DMS153 (cell line): ENCODE data around the gene SLC11A1.

Experiments used
- DNase-seq: peaks from one replicate; lab custom pipeline; 2025; lab: John Stamatoyannopoulos, UW

SLC11A1 gene

DNA sequence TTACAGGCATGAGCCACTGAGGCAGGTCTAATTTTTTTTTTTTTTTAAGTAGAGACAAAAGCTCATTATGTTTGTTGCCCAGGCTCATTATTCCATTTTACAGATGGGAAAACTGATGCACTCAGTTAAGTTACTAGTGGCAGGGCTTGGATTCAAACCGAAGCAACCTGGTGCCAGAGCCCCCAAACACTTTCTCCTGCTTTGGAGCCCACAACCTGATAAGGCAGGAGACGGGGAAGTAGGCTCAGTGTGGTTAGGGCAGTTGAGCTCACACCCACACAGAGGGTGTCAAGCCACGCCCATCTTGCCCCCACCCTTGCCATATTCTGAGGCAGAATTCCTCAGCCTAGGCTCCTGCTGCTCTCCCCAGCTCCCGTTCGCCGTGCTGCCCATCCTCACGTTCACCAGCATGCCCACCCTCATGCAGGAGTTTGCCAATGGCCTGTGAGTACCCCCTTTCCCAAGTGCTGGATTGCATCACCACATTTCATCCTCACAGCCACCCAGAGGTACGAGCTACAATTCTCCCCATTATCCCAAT, 11.7 kb downstream of the SLC11A1 start:
- no peak for DNase-seq

DNA sequence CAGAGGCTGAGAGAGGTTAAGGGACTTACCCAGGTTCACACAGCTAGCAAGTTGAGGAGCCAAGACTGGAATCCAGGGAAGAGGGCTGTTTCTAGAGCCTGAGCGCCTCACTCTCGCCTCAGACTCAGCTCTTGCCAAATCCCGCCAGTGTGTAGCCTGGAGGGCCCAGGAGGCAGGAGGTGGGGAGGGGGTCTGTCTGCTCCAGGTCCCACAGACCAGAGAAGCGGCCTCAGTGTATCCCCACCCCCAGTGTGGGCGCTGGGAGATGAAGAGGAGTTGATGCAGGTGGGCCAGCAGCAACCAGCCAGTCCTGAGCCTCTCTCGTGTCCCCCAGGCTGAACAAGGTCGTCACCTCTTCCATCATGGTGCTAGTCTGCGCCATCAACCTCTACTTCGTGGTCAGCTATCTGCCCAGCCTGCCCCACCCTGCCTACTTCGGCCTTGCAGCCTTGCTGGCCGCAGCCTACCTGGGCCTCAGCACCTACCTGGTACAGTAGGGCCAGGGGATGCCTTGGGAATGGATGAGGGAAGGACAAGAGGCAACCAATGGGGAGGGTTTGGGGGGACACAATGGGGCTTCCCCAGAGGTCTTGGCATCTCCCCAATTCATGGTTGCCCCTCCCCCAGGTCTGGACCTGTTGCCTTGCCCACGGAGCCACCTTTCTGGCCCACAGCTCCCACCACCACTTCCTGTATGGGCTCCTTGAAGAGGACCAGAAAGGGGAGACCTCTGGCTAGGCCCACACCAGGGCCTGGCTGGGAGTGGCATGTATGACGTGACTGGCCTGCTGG, 12.4 kb downstream of the SLC11A1 start:
- DNase-seq, result no peak

DNA sequence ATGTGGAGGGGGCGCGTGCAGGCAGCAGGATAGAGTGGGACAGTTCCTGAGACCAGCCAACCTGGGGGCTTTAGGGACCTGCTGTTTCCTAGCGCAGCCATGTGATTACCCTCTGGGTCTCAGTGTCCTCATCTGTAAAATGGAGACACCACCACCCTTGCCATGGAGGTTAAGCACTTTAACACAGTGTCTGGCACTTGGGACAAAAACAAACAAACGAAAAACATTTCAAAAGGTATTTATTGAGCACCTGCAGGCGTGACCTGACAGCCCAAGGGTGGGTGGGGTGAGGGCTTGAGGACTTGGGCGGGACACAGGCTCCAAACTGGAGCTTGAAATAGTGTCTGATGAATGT, 13.0 kb downstream of the SLC11A1 start:
- DNase-seq, result no peak

DNA sequence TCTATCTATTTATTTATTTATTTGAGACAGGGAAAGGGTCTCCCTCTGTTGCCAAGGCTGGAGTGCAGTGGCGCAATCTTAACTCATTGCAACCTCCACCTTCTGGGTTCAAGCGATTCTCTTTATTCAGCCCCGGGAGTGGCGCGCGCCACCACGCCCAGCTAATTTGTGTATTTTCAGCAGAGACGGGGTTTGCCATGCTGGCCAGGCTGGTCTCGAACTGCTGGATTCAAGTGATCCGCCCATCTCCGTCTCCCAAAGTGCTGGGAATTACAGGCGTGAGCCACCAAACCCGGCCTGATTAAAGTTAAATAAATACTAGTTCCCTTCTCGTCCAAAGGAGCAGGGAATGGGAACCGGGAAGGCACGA, 13.4 kb downstream of the SLC11A1 start:
- no peak for DNase-seq

DNA sequence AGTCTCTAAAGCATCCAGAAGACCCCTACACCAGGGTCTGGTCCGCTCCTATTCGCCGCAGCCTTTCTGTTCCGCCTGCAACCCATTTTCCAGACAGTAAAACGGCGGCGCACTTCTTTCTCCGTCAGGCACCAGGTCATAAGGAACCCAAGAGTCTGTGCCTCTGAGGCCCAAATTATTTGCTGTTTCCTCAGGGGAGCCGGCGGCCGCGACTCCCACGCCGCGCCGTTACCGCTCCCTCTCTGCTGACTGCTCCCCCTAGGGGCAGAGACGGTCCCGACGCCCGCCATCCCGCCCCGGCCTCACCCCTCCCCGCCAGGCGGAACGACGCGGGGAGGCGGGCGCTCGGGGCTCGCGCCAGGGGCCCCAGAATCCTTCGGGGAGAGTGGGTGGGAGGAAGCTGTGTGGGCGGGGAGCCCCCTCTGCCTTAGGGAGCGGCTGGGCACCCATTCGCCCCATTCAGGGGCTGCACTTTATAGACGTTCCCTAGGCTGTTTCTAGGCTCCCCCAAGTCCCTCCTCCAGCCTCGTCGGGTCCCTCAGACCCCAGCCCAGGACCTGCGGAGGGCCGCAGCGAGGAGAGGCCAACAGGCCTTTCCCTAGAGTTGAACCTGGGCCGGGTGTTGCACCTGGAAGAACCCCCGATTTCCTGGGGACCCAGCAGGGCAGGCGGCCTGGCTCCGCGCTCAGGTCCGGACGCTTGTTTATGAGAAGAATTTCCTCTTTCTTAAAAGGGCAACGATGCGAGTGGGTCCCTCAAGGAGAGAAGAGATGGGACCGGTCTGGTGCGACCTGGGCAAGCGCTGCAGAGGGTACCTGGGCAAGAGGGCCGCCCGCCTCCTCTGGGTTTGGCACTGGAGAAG, 14.0 kb downstream of the SLC11A1 start:
- DNase-seq, result peak; percentile 91

DNA sequence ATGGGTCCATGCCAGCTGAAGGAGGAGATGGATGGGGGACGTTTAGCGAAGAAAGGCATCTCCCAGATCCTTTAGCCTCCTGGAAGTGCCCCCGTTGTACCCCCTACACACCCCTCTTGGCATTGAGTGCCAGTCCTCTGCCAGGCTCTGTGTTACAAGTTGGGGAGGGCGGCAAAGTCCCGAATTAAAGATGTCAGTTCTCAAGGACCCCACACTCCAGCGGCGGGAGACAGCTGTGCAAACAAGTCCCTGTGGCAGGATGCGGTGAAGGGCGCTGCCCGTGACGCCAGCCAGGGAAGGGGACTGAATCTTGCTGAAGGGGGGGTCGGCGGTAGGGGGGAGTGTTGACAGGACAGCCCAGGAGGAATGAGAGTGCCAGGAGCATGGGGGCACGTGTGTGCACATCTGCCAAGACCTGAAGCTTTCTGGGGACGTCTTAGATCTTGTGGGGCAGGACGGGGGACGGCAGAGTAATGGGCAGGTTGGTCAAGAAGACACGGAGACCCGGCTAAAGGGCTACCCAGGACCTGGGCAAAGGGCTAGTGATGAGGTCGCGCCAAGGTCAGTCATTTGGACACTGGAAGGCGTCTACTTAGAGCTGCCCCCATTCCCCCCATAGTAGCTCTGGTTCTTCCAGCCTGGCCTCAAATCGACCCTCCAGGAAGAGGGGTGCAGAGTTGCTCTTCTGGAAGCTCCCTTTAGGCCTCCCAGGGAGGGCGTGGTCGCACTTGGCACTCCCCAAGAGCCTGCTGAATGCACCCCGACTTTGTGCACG, 14.8 kb downstream of the SLC11A1 start:
- peak; percentile 85 for DNase-seq

DNA sequence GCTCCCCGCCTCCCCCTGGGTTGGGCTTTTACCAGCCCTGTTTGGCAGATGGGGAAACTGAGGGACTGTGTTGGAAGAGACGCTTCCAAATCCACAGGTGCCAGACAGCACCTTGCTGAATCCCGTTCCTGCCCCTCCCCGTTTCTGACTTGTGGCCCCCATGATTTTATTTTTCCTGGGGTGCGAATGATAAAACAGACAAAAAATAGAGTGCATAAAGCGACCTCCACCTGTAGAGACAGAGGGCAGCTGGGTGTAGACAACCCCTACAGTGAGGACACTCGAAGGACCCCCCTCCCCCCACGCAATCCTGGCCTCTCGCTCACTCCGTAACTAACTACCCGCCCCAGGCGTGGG, 15.4 kb downstream of the SLC11A1 start:
- no peak for DNase-seq

DNA sequence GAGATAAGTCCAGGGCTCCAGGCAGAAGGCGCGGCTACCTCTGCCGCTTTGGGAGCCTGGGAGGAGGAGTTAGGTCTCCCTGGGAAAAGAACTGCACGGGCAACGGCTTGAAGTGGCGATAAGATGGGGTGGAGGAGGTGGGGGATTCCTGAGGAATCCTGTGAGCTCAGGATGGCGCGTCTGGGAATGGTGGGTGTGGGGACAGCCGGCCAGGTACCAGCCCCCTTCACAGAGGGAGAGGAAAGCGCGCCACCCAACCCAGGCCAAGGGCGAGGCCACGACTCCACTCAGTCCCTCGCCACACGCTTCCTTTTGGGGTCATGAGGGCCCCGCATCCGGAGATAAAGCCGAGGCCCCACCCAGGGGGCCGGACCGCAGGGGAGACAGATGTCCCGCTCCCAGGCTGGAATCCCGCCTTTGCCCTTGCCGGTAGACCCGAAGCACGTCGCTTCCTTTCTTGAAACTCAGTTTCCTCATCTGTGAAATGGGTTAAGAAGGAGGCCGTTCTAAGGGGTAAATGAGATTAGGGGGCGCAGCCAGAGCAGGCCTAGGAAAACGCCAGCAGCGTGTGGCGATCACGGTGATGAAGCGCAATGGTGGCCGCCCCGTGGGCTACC, 15.9 kb downstream of the SLC11A1 start:
- peak; percentile 54 for DNase-seq

DNA sequence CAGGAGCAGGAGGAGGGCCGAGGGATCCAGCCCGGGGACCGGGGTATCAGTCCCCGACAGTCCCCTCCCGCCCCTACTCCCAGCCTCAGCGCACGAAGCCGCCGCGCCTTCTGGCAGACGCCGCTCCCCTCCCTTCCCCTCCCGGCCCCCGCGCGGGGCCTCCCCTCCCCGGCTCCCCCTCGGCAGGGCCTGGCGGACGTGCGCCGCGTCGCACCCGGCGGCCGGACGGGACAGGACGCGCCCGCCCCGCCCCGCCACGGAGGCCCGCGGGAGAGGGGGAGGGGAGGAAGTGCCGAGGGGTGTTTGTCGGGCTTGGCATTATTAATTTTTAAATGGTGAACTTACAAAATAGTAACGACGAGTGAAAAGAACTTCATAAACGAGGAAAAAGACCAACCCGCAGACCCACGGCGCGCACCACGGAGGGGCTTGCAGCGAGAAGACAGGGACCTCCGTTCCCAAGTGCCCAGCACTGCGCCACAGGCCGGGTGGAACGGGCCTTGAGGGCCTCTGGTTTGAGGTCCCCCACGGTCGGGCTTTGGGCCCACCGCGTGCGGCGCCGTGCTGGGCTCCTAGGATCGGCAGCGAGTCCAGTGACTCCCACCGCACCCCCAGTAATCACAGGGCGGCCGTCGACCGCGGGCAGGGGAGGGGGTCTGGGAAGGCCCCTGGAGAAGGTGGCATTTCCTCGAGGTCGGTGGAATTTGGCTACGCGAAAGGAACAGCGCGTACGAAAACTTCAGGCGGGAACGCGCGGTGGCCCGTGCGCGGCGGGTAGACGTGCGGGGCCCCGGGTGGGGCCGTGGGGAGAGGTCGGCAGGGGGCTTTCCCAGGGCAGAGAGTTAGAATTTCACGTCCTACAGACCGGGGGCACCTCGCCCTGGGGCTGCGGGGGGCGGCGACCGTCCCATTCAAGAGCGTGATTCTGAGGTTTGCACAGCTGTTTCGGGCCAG, 16.6 kb downstream of the SLC11A1 start:
- peak; percentile 38 for DNase-seq

DNA sequence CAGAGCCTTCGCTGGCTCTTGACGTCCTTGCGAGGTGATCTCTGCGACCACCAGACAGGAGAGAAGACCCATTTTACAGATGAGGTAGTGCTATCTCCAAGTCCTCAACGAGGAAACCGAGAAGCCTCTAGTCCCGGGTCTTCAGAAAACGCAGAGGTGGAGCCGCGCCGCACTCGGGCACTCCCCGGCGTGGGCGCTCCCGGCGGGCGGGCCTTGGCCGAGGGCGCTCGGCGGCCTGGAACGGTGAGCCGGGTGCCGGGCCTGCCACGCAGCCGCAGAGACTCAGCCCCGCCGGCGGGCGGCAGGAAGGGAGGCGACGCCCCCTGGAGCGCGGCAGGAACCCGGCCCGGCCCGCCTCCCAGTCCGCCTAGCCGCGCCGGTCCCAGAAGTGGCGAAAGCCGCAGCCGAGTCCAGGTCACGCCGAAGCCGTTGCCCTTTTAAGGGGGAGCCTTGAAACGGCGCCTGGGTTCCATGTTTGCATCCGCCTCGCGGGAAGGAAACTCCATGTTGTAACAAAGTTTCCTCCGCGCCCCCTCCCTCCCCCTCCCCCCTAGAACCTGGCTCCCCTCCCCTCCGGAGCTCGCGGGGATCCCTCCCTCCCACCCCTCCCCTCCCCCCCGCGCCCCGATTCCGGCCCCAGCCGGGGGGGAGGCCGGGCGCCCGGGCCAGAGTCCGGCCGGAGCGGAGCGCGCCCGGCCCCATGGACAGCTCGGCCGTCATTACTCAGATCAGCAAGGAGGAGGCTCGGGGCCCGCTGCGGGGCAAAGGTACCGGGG, 17.5 kb downstream of the SLC11A1 start, which contains the start of gene CTDSP1:
CTDSP1 (plus strand) TSS at position 478 of the 776 bp plus-strand sequence; CDS start at position 701, 223 bp downstream.
- DNase-seq, result peak; percentile 81

DNA sequence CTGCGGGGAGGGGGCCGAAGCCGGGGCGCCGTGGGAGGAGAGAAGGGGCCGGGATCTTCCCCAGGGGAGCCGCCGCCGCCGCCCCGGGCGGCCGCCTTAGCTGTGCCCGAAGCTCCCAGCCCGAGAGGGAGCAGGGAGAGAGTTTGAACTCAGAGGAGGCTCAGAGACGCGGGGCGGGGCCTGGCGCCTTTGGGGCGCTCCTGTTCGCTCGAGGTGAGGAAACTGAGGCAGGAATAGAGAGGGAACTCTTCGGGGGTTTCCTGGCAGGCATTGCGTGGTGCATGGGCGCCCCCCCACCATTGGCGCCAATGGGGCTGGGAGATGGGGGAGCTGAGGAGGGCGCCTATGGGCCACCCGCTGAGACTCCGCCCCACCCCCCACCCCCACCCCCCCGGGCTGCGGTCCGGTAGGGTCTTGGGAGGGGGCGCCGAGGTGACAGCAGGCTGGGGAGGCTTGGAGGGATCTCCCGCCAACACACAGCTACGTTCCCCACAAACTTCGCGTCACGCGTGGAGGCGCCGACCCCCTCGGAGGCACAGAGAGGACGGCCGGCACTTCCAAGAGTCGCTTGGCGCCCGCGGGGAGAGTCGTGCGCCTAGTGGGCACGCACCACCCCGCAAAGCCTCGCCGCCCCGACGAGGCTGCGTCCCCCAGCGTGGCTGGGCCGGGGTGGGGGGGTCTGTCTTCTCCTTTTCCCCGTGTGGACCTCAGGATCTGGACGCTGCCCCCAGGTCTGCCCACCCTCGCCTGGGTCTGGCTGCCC, 18.3 kb downstream of the SLC11A1 start:
- DNase-seq, result no peak

DNA sequence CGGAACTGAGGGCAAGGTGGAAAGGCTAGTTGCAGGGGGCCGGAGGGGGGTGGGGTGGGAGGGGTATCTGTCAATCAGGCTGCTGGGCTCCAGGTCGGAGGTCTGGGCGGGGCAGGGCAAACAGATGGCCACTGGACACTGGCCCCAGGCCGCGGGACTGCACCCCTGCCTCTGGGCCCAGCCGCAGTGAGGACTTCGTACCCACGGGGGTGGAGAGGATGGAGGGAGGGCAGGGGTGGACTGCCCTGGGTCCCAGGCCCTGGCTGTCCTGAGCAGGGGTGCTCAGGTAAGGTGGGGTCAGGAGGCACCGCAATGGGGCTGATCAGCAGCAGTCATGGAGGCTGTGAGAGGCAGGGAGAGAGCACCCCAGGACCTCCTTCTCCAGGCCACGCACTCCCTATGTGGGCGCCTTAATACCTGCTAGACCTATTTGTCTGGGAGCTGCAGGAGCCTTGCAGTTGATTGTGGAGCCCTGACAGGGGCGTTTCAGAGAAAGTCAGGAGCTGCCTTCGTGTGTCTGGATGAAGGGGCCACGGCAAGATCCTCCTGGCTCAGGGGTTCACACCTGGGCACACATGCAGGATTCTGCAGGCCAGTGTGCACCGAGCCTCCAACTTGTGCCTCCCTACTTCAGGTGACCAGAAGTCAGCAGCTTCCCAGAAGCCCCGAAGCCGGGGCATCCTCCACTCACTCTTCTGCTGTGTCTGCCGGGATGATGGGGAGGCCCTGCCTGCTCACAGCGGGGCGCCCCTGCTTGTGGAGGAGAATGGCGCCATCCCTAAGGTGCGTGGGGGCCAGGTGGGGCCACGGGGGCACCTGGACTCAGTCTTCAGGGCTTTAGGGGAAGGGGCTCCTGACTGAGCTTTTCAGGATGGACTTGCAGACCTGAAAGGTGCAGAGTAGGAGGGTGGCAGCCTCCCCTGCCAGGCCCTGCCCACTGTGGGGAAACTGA, 19.1 kb downstream of the SLC11A1 start:
- no peak for DNase-seq

DNA sequence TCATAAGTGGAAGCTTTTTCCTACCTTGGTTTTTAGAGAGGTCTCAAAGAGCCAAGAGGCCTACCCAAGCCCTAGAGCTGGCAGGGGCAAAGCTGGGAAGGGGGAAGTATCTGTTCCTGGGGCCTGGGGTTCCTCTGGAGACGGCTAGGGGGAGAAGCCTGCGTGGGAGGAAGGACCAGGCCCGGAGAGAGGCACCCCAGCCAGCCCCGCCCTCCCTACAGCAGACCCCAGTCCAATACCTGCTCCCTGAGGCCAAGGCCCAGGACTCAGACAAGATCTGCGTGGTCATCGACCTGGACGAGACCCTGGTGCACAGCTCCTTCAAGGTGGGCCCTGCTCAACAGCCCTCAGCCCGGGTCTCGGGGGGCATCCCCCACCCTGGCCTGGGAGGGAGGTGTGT, 19.8 kb downstream of the SLC11A1 start:
- DNase-seq, result no peak

DNA sequence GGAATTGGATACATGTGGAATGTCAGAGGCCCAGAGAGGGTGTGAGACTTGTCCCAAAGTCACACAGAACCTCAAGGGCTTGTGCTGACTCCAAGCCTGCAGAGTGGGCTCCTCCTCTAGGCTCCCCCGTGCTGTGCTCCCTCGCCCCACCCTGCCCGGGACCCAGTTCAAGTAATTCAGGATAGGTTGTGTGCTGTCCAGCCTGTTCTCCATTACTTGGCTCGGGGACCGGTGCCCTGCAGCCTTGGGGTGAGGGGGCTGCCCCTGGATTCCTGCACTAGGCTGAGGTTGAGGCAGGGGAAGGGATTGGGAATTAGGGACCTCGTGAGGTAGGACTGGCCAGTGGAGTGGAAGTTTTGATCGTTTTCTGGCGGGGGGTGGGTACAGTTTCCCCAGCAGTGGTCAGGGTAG, 20.4 kb downstream of the SLC11A1 start:
- DNase-seq, result no peak

DNA sequence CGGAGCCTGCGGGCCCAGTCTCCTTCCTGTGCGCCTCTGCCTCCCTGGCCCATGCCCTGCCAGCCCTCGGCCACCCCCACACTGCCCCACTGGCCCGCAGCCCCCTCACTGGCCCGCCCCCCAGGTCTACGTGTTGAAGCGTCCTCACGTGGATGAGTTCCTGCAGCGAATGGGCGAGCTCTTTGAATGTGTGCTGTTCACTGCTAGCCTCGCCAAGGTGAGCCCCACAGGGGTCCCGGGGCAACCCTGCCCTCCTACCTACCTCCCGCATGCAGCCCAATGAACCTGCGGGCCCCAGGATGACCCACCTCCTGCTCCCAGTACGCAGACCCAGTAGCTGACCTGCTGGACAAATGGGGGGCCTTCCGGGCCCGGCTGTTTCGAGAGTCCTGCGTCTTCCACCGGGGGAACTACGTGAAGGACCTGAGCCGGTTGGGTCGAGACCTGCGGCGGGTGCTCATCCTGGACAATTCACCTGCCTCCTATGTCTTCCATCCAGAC, 20.9 kb downstream of the SLC11A1 start:
- no peak for DNase-seq

DNA sequence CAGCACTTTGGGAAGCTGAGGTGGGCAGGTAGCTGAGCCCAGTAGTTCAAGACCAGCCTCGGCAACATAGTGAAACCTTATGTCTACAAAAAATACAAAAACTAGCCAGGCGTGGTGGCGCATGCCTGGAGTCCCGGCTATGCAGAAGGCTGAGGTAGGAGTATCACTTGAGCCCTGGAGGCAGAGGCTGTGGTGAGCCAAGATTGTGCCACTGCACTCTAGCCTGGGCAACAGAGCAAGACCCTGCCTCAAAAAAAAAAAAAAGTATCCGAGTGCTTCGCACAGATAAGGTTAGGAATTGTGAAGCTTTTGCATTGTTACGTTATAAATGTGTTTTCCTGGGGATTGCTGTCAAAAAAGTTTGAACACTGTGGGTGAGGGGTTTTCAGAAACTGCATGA, 21.7 kb downstream of the SLC11A1 start:
- DNase-seq, result no peak

DNA sequence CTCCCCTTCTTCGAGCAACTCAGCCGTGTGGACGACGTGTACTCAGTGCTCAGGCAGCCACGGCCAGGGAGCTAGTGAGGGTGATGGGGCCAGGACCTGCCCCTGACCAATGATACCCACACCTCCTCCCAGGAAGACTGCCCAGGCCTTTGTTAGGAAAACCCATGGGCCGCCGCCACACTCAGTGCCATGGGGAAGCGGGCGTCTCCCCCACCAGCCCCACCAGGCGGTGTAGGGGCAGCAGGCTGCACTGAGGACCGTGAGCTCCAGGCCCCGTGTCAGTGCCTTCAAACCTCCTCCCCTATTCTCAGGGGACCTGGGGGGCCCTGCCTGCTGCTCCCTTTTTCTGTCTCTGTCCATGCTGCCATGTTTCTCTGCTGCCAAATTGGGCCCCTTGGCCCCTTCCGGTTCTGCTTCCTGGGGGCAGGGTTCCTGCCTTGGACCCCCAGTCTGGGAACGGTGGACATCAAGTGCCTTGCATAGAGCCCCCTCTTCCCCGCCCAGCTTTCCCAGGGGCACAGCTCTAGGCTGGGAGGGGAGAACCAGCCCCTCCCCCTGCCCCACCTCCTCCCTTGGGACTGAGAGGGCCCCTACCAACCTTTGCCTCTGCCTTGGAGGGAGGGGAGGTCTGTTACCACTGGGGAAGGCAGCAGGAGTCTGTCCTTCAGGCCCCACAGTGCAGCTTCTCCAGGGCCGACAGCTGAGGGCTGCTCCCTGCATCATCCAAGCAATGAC, 22.4 kb downstream of the SLC11A1 start:
- no peak for DNase-seq
